Measurements from ENCODE around the gene SBNO2. TPM values are rescaled to one million over a fixed set of nuclear protein-coding genes. Genes with fewer than 3 reads are reported as not detected.

The SBNO2 gene
- total RNA-seq, 2 donors from 2014 or later, result 65.5 to 77.1 TPM

- peak; percentile 82 for DNase-seq
- H3K9ac ChIP-seq (ENCODE audit: low read depth in 2 of 2, low read length in 2 of 2), result peak overlapping the region; percentile 78 to 79
- intact Hi-C loops (cut with DNase I), result no loop called here
- TF ChIP-seq, protein P1, sequence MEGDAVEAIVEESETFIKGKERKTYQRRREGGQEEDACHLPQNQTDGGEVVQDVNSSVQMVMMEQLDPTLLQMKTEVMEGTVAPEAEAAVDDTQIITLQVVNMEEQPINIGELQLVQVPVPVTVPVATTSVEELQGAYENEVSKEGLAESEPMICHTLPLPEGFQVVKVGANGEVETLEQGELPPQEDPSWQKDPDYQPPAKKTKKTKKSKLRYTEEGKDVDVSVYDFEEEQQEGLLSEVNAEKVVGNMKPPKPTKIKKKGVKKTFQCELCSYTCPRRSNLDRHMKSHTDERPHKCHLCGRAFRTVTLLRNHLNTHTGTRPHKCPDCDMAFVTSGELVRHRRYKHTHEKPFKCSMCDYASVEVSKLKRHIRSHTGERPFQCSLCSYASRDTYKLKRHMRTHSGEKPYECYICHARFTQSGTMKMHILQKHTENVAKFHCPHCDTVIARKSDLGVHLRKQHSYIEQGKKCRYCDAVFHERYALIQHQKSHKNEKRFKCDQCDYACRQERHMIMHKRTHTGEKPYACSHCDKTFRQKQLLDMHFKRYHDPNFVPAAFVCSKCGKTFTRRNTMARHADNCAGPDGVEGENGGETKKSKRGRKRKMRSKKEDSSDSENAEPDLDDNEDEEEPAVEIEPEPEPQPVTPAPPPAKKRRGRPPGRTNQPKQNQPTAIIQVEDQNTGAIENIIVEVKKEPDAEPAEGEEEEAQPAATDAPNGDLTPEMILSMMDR (IDR thresholded peaks at IDR 0.05), result no peak
- H3K27ac ChIP-seq, result peak overlapping the region; percentile 91
- H3K36me3 ChIP-seq, result no peaks in the 10 kb centered on the region
- H3K4me1 ChIP-seq, result peaks cover 14% of the 10 kb centered on the region
- peak overlapping the region; percentile 23 for H3K4me3 ChIP-seq
- no peaks in the 10 kb centered on the region for H3K27me3 ChIP-seq
- H3K9me3 ChIP-seq, result no peaks in the 10 kb centered on the region
These were observed 19.2 kb downstream of the SBNO2 start for GRCh38 chr19:1154731-1155351.

- Histone ChIP-seq H3K27me3 (no peaks in the 10 kb centered on the region), H3K27ac (peak overlapping the region; percentile 91), H3K4me3 (no peak overlapping the region), H3K9me3 (no peaks in the 10 kb centered on the region), H3K9ac (ENCODE audit: low read depth in 2 of 2, low read length in 2 of 2) (peak overlapping the region; percentile 78 to 79), H3K36me3 (no peaks in the 10 kb centered on the region), H3K4me1 (peaks cover 14% of the 10 kb centered on the region)
- DNase-seq, result no peak
- intact Hi-C loops (cut with DNase I), result no loop called here
- TF ChIP-seq, protein P1 (IDR thresholded peaks at IDR 0.05), result no peak
These were observed 20.0 kb downstream of the SBNO2 start for GRCh38 chr19:1153891-1154730.

DNA sequence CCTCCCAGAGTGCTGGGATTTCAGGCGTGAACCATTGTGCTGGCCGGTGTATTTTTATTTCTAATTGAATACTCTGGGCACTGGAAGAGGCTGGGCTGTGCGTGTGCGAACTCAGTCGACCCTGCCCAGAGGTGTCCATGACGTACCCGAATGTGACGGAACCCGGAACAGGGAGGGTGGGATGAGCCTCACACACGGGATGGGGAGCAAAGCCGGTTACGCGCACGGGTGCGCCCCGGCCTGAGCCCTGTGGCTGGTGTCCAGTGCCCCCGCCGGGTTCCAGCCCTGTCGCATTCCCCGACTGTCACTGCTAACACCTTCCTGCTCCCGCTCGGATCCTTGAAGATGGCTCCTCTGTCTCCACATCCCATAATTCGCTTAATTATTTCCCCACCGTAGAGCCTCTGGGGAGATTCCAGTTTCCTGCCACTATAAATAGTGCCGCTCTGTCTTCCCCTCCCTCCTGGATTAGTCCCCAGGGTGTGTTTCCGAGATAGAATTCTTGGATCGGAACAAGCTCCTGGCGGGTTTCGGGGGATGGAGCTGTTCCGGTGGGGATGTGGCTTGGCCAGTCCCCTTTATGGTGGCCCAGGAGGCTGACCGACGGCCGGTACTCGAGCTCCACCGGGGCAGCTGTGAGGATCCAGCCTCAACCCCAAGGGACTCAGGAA is 22.0 kb downstream of the SBNO2 start:
- Histone ChIP-seq H3K27ac (no peak overlapping the region), H3K27me3 (no peaks in the 10 kb centered on the region), H3K4me3 (no peak overlapping the region), H3K9ac (ENCODE audit: low read depth in 2 of 2, low read length in 2 of 2) (no peak overlapping the region), H3K9me3 (no peaks in the 10 kb centered on the region), H3K4me1 (peaks cover 14% of the 10 kb centered on the region), H3K36me3 (no peaks in the 10 kb centered on the region)
- intact Hi-C loops (cut with DNase I), result no loop called here
- TF ChIP-seq, protein P1 (IDR thresholded peaks at IDR 0.05), result no peak
- DNase-seq, result no peak

DNA sequence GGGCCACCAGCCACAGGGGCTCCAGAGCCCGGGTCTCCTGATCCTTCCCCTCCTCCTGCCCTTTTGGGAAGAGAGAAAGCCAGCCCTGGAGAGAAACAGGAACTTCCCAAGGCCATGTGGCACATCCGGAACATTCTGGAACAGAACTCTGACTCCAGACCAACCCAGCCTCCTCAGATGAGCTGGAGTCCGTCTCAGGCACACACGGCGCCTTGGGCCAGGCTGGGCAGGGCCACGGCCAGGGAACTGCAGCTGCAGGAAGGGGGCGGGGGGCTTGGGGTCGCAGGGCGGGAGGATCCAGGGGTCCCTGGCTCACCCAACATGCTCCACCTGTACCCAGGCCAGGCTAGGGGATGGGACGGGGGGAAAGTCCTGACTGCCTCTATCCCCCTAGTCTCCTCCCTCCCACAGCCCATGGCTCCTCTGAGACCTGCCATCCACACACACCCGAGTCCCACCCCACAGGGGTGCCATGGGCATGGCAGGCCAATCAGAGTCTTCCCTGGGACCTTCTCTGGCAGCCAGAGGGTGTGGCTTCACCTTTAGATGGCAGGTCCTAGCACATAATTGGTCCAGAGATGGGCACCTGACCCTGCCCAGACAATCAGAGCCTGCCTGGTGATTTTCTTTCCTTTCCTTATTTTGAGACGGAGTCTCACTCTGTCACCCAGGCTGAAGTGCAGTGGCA is 22.9 kb downstream of the SBNO2 start:
- DNase-seq, result no peak
- no peak overlapping the region for H3K9ac ChIP-seq (ENCODE audit: low read depth in 2 of 2, low read length in 2 of 2)
- H3K4me1 ChIP-seq, result peaks cover 14% of the 10 kb centered on the region
- TF ChIP-seq, protein P1 (IDR thresholded peaks at IDR 0.05), result no peak
- H3K9me3 ChIP-seq, result no peaks in the 10 kb centered on the region
- no peaks in the 10 kb centered on the region for H3K27me3 ChIP-seq
- no peak overlapping the region for H3K27ac ChIP-seq
- no peak overlapping the region for H3K4me3 ChIP-seq
- intact Hi-C loops (cut with DNase I), result no loop called here
- peaks cover 3% of the 10 kb centered on the region for H3K36me3 ChIP-seq

All from colonic mucosa (tissue), 4 donors.